Esophagus squamous epithelium (tissue), 4 donors: ENCODE data around the gene FZD10.

ENCODE experiments used
- POLR2A ChIP-seq, 4 donors: fragments of 450-650 bp; IDR thresholded peaks; one replicate each; pipeline ENCODE4 v1.6.1; 2017; ENCODE audit warnings: antibody characterized with exemption in 4 of 4, mild to moderate bottlenecking in 4 of 4, moderate library complexity in 3 of 4
- TF ChIP-seq, protein P1 (sequence below), 6 experiments: fragments of 450-650 bp in 4 of 6; fragments of 200-600 bp in 2 of 6; sonication (generic) in 2 of 6; IDR thresholded peaks; one replicate each; pipeline ENCODE4 v1.5.1; 2016 to 2019; ENCODE audit warnings: antibody characterized with exemption in 6 of 6, mild to moderate bottlenecking in 4 of 6, moderate library complexity in 4 of 6

GRCh38 chr12:130147875-130148596 lies 14.2 kb upstream of the FZD10 start:
- TF ChIP-seq, protein P1, sequence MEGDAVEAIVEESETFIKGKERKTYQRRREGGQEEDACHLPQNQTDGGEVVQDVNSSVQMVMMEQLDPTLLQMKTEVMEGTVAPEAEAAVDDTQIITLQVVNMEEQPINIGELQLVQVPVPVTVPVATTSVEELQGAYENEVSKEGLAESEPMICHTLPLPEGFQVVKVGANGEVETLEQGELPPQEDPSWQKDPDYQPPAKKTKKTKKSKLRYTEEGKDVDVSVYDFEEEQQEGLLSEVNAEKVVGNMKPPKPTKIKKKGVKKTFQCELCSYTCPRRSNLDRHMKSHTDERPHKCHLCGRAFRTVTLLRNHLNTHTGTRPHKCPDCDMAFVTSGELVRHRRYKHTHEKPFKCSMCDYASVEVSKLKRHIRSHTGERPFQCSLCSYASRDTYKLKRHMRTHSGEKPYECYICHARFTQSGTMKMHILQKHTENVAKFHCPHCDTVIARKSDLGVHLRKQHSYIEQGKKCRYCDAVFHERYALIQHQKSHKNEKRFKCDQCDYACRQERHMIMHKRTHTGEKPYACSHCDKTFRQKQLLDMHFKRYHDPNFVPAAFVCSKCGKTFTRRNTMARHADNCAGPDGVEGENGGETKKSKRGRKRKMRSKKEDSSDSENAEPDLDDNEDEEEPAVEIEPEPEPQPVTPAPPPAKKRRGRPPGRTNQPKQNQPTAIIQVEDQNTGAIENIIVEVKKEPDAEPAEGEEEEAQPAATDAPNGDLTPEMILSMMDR (IDR thresholded peaks at IDR 0.05), result no peak
- no peak for TF ChIP-seq POLR2A (IDR thresholded peaks at IDR 0.05)
